Nephron (organoid): ENCODE results near the gene KIAA0586.

Experiments used
- H3K27ac Mint-ChIP-seq, 3 experiments: 2 replicates each; pipeline ENCODE4 v1.8.0; 2020; ENCODE audit warnings: mixed read lengths in 3 of 3, mild to moderate bottlenecking in 2 of 3, moderate library complexity in 1 of 3
- H3K27me3 Mint-ChIP-seq: 2 replicates; pipeline ENCODE4 v1.8.0; 2021; ENCODE audit warnings: low read depth, mild to moderate bottlenecking, moderate library complexity, mixed read lengths
- H3K36me3 Mint-ChIP-seq: 2 replicates; pipeline ENCODE4 v1.8.0; 2020; ENCODE audit warnings: low read depth, mixed read lengths
- H3K4me1 Mint-ChIP-seq: 2 replicates; pipeline ENCODE4 v1.8.0; 2020; ENCODE audit warnings: mixed read lengths
- H3K4me3 Mint-ChIP-seq, 3 experiments: 2 replicates each; pipeline ENCODE4 v1.8.0; 2020; ENCODE audit warnings: mild to moderate bottlenecking in 3 of 3, mixed read lengths in 3 of 3, moderate library complexity in 2 of 3
- H3K9me3 Mint-ChIP-seq: 2 replicates; pipeline ENCODE4 v1.8.0; 2020; ENCODE audit warnings: mixed read lengths
- CTCF ChIP-seq, 3 experiments: fragments of 200-600 bp; sonication (generic); IDR thresholded peaks; one replicate each; pipeline ENCODE4 v1.5.0; 2021; ENCODE audit warnings: antibody characterized with exemption in 3 of 3; ENCODE audit not compliant: unreplicated experiment in 3 of 3

Gene KIAA0586

GRCh38 chr14:58398495-58398894 is 29.0 kb upstream of the KIAA0586 start:
- H3K36me3 Mint-ChIP-seq: peaks cover 3% of the 10 kb centered on the region
- H3K27ac Mint-ChIP-seq: no peak overlapping the region
- no peak for TF ChIP-seq CTCF (IDR thresholded peaks at IDR 0.05; ENCODE audit: unreplicated experiment in 3 of 3)
- H3K4me1 Mint-ChIP-seq: peaks cover 4% of the 10 kb centered on the region
- H3K9me3 Mint-ChIP-seq: no peaks in the 10 kb centered on the region
- H3K4me3 Mint-ChIP-seq: no peak overlapping the region
- H3K27me3 Mint-ChIP-seq: no peaks in the 10 kb centered on the region

GRCh38 chr14:58398895-58399294 is 28.6 kb upstream of the KIAA0586 start:
- peaks cover 4% of the 10 kb centered on the region for H3K4me1 Mint-ChIP-seq
- TF ChIP-seq CTCF (IDR thresholded peaks at IDR 0.05; ENCODE audit: unreplicated experiment in 3 of 3): no peak
- H3K36me3 Mint-ChIP-seq: peaks cover 3% of the 10 kb centered on the region
- H3K9me3 Mint-ChIP-seq: no peaks in the 10 kb centered on the region
- H3K27ac Mint-ChIP-seq: no peak overlapping the region
- no peaks in the 10 kb centered on the region for H3K27me3 Mint-ChIP-seq
- no peak overlapping the region for H3K4me3 Mint-ChIP-seq

GRCh38 chr14:58401587-58401986 is 25.9 kb upstream of the KIAA0586 start:
- TF ChIP-seq CTCF (IDR thresholded peaks at IDR 0.05; ENCODE audit: unreplicated experiment in 3 of 3): no peak

GRCh38 chr14:58408681-58409215 is 18.8 kb upstream of the KIAA0586 start:
- no peaks in the 10 kb centered on the region for H3K27me3 Mint-ChIP-seq
- H3K4me3 Mint-ChIP-seq: no peak overlapping the region
- TF ChIP-seq CTCF (IDR thresholded peaks at IDR 0.05; ENCODE audit: unreplicated experiment in 3 of 3): no peak
- H3K36me3 Mint-ChIP-seq: peaks cover 45% of the 10 kb centered on the region
- peaks cover 6% of the 10 kb centered on the region for H3K4me1 Mint-ChIP-seq
- H3K9me3 Mint-ChIP-seq: no peaks in the 10 kb centered on the region
- H3K27ac Mint-ChIP-seq: peak overlapping the region in 2 of 3 experiments; percentile 21 to 74

More at GRCh38 chr14:58401587-58401986, 25.9 kb upstream of the KIAA0586 start:
- Mint-ChIP-seq H3K4me3 (no peak overlapping the region), H3K27ac (no peak overlapping the region), H3K9me3 (no peaks in the 10 kb centered on the region), H3K36me3 (peaks cover 10% of the 10 kb centered on the region), H3K4me1 (no peaks in the 10 kb centered on the region), H3K27me3 (no peaks in the 10 kb centered on the region)

- H3K27ac Mint-ChIP-seq: no peak overlapping the region
- H3K9me3 Mint-ChIP-seq: peaks cover 8% of the 10 kb centered on the region
- H3K4me3 Mint-ChIP-seq: no peak overlapping the region
- no peak for TF ChIP-seq CTCF (IDR thresholded peaks at IDR 0.05; ENCODE audit: unreplicated experiment in 3 of 3)
- peaks cover 71% of the 10 kb centered on the region for H3K36me3 Mint-ChIP-seq
- no peaks in the 10 kb centered on the region for H3K27me3 Mint-ChIP-seq
- H3K4me1 Mint-ChIP-seq: no peaks in the 10 kb centered on the region
These were observed 12.7 kb upstream of the KIAA0586 start for GRCh38 chr14:58414845-58415244.
